KG1 (cell line): ENCODE data around the gene IWS1.
"Not testable (repeated sequence)": the region's sequence is repeated elsewhere in the genome, so short reads cannot be mapped to it uniquely, and the experiment has no call there.

Source experiments
- DNase-seq: peaks from one replicate; lab custom pipeline; 2025; lab: John Stamatoyannopoulos, UW

The IWS1 gene

DNA sequence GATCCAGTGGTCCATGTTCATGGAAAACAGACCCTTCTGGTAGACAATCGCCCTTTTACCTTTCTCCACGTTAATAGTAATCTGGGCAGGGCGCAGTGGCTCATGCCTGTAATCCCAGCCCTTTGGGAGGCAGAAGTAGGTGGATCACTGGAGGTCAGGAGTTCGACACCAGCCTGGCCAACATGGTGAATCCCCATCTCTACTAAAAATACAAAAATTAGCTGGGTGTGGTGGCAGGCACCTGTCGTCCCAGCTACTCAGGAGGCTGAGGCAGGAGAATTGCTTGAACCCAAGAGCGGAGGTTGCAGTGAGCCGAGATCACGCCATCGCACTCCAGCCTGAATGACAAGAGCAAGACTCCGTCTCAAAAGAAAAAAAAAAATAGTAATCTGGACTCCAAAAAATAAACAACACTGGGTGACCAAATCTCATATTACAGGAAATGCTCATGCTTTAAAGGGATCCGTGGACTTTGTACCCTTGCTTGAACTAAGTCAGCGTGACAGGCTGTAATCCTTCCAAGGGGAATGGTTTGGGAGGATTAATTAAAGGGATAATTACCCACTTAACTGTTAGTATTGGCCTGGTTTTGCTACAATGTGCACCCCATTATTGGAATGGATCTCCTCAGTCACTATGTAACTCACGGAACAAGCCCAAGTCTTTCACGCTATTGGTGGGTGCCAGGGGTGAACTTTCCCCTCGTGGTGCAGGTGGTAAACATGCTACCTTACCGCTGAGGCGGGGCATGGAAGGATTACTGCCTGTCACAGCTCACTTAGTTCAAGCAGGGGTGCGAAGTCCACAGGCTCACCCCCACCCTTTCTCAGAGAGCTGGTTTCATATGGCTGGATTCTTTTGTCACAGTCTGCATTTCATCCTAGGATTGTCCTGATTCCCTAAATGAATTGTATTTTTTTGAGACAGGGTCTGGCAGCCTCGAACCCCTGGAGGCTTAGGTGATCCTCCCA is 71.4 kb downstream of the IWS1 start:
- DNase-seq: no peak

DNA sequence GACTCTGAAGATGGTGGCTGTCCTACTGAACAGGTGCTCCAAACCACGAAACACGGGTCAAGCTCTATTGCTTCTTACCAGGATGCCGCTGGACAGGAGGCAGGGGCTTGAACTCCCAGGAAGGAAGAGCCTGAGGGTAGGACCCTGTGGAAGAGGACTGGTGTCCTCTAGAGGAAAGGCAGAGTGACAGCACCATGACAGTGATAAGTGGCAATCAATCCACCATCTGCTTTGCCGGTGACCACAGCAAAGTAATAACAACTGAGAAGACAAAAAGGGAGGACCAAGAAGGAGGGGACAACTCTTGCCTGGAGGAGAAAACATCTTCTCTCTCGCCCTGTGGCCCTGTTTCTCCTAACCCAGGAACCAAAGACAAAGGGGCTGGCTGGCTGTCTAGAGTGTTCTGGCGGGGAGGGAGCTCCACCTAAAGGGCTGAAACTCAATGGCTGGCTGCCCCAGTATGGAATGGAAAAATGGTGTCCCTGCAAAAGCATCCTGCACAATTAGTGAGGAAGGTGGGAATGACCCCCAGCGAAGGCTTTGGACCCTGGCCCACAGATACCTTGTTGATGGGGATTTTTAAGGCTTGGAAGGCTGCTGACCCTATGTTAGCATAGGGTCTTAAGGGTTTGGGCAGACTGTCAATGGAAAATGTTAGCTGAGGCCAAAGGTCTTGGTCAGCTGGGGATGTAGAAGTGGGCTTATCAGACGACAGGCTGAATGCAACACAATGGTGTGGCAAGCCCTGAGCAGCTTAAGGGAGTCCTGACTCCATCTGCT is 72.7 kb downstream of the IWS1 start:
- no peak for DNase-seq

DNA sequence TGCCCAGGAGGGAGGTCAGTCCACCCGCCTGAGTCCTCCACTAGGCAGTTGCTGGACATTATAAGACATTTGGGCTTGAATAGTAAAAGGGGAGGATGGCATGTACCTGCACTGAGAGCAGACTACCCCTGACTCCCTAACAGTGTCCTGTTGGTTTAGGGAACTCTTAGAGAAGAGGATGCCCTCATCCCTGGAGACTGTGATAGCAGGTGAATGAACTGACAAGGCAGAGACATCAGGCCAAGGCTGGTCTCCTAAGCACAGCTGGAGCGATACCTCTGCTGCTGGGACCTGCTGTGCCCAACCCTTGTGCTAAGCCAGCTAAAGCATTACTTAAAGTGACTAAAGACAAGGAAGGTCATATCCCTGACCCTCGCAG is 73.3 kb downstream of the IWS1 start:
- DNase-seq: no peak

DNA sequence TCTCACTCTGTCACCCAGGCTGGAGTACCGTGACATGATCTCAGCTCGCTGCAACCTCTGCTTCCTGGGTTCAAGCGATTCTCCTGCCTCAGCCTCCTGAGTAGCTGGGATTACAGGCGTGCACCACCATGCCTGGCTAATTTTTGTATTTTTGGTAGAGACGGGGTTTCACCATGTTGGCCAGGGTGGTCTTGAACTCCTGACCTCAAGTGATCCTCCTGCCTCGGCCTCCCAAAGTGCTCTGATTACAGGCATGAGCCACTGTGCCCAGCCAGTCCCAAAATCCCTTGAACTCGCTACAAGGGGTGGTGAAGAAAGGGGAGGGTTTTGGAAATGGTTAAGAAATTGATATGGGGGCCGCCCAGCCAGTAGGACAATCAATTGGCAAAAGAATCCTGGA is 73.9 kb downstream of the IWS1 start:
- DNase-seq: not testable (repeated sequence)

DNA sequence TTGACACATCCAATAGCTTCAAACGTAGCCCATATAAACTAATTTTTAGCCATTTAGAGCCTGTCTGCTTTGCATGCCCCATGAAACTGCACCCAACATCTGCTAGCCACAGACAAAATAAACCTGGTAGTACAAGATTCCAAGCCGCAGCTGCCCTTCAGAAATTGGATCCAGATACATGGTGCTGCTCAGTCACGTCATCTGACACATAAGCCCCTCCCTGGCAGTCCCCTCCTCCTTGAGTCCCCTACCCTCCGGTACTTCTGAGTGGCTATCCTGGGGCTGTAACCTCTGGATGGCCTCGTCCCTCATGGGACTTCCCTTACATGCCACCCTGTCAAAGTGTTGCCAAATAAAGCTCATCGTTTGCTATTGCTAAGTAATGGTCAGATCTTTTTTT is 74.3 kb downstream of the IWS1 start:
- no peak for DNase-seq

DNA sequence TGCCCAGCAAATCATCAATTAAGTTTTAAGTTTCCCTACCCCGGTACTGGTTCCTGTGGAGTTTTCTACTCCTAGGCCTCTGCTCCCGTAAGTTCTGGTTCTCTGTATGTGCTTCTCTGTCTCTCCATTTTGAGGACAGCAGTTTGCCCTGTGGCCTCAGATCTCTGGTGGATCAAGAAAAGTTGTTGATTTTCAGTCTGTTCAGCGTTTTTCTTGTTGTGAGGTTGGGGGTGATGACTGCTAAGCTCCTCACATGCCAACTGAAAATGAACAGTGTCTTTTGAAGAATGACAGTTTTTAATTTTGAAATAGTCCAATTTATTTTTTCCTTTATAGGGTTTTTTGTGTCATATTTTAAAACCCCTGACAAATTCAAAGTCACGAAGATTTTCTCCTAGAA is 76.4 kb downstream of the IWS1 start:
- DNase-seq: no peak

DNA sequence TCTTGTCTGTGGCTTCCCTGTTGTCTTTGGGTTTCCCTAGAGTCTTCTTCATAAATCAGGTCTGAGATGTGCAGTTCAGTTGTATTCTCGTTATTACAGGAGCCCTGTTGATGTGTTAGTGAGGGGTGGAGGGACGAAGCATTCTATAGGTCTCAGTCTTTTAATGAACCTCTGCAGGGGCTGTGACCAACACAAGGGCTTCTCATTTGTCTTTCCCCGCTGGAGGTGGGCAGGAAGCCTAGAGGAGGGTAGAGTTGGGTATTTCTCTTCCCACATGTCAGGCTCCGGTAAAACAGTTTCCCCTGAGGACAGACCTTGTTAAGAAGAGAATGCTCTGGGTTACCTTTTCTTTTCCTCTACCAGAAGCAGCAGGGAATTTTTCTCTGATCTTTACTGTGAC is 76.9 kb downstream of the IWS1 start:
- DNase-seq: no peak

DNA sequence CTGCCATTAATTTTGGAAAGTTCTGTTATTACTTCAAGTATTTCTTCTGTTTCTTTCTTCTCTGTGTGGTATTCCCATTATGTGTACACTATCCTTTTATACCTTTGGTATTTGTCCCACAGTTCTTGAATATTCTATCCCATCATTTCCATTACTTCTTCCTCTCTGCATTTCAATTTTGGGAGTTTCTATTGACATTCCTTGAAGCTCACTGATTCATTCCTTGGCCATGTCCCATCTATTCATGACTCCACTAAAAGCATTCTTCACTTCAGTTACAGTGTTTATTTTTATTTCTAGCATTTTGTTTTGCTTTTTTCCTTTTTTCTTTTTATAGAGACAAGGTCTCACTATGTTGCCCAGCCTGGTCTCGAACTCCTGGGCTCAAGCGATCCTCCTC is 77.8 kb downstream of the IWS1 start:
- DNase-seq: no peak

DNA sequence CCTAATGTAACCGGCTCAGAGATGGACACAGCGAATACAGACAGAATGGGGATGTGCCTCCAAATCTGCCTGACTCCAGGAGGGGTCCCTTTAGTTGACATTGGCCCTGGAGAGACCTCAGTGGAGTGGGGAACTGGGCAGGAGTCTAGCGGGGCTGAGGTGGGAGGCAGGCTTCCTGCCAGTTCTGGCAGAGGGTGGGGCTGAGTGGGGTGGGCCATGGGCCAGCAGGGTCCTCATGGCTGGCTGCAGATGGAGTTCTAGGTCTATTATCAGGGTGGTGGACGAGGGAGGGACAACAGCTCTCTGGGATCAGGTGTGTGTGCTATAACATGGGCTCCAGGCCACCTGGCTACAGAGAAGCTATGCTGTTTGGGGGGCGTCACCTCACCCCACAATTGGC is 86.9 kb downstream of the IWS1 start:
- DNase-seq: no peak

DNA sequence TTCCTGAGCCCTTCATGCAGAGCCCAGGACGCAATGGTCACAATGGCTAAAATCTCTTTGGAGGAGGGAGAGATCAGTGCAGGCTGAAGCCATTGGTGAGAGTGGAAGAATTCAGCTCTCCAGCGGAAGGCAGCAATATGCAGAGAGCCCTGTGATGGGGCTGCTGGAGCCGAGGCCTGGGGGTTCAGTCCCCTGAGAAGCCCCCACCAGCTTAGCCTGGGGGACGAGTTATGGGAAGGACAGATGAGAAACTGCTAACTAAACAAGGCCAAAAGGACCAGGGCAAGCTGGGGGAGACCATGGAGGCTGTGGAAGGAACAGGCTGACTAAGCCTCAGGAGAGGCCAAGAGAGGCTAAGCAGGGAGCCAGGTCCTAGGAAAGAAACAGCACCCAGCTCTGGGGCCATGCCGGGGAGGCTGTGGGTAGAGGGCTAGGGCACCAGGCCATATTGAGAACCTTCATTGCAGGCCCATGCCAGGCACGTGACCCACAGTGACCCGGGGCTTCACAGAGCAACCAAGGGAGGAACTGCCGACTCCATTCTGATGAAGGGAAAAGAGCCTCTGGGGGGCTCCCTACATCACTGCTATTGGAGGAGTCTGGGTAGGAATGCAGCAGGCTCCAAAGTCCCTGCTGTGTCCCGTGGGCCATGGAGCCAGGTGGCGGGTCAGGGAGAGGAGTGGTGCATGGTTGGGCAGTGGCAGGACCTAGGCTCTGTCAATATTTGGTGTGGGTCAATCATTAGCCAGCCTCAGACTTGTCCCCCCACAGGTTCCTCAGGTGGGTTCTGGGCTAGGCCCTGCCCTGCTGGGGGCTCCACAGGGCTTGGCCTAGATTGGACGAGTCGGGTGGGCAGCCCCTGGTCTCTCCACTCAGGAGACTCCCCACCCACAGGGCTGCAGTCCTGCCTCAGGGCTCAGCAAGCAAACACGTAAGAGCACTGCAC is 88.2 kb downstream of the IWS1 start:
- no peak for DNase-seq

DNA sequence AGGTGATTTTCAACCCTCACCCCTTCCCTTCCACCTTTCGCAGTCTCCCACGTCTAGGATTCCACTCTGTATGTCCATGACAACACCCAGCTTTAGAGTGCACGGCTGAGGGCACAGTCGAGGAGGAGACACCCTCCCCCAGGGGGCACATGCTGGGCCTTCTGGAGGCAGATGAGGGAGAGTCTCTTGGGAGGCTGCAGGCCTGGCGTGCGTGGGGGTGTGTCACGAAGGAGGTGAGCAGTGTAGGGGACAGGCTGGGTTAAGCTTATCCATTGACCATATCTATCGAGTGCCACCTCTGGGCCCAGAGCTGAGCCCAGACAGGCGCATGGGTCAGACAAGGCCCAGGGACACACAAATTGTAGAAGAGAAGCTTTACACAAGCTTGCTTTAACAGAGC is 89.2 kb downstream of the IWS1 start:
- no peak for DNase-seq

DNA sequence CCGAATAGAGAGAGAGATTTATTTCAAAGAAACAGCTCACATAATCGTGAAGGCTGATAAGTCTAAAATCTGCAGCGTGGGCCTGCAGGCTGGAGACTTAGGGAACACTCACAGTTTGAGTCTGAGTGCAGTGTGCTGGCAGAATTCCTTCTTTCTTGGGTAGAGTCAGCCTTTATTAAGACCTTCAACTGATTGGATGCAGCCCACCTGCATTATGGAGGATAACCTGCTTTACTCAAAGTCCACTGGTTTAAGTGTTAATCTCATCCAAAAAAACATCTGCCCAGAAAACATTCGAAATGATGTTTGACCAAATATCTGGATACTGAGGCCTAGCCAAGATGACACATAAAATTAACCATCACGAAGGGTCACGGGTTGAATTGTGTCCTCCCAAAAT is 91.8 kb downstream of the IWS1 start:
- no peak for DNase-seq

DNA sequence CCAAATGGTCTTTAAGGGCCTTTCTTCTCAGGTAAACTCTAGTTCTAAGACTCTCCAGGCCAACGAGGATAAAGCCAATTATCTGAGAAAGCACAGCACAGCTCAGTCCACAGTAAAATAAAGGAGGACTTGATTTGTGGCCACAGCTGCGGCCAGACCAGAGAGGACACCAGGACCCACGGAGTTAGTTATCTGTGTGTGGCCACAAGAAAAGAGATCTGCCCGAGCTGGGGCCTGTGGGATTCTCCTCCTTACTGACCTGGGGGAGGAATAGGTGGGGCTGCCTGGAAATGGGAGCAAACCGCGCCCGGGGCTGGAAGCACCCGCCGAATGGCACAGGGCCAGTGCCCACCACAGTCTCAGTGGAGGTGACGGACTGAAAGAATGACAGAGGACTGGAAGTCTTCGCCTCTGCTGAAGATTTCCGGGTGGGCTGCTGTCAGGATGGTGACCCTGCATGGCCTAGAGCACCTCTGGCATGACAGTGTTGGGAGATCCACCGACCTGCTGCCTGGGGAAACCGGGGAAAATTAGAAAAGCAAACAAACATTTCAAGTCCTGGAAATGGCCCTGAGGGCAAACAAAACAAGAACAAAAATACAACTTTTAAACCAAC is 94.8 kb downstream of the IWS1 start:
- no peak for DNase-seq
